Right cardiac atrium (tissue), 5 donors: ENCODE measurements around the gene BRPF3. TPM values are rescaled to one million over a fixed set of nuclear protein-coding genes. Genes with fewer than 3 reads are reported as not detected.

Experiments
- ATAC-seq, 2 donors: fragments of 200-7000 bp; cut with Tn5 transposase; one replicate each; pipeline versions ENCODE4 v1.8.0 to v1.9.1; 2020; ENCODE audit warnings: moderate library complexity in 2 of 2, mild to moderate bottlenecking in 1 of 2
- DNase-seq, 3 donors: peaks; one replicate each; pipeline ENCODE4 v3.0.0-alpha.2; 2020
- H3K27ac ChIP-seq: one replicate; pipeline ENCODE4 v1.5.1; 2013; ENCODE audit warnings: mild to moderate bottlenecking, low read length, control low read depth, moderate library complexity
- H3K27me3 ChIP-seq: one replicate; pipeline ENCODE4 v1.6.1; 2013; ENCODE audit not compliant: control insufficient read depth, insufficient read depth
- H3K4me1 ChIP-seq: one replicate; pipeline ENCODE4 v1.6.1; 2013; ENCODE audit warnings: low read length; ENCODE audit not compliant: control insufficient read depth, insufficient read depth
- H3K4me3 ChIP-seq: one replicate; pipeline ENCODE4 v1.5.1; 2013; ENCODE audit warnings: low read length, control low read depth
- H3K9me3 ChIP-seq: one replicate; pipeline ENCODE4 v1.6.1; 2013; ENCODE audit warnings: low read length; ENCODE audit not compliant: control insufficient read depth
- WGBS: extraction: QIAGEN DNeasy Blood & Tissue Kit; methylation state at CpG from one replicate; pipeline ENCODE4 v1.1.7; 2013; 5-methylcytosine and 5-hydroxymethylcytosine counted together
- intact Hi-C, 4 donors: fragments of 100-400 bp; cut with DNase I; formaldehyde crosslinking; loops; one replicate each; pipeline versions ENCODE4 v1.11.0 to v1.14.0; 2022 to 2023
- polyA plus RNA-seq: library from polyadenylated mRNA; stranded (reverse); fragments of 200-250 nt; gene quantifications from one replicate; pipeline ENCODE4 v1.2.3, GENCODE V29; 2013
- total RNA-seq, 4 donors: library from RNA; stranded (reverse); fragmentation: NEBNext Ultra II Directional; extraction: Animal tissue kit (Norgen Biotek cat#: 25700); gene quantifications; one replicate each; pipeline ENCODE4 v1.2.1, GENCODE V29; 2021
- donor health status: healthy with polysubstance abuse.
- donor health status: DM: no; HTN: yes; CAD: no.
- donor health status: DM: no; HTN: no; CAD: no.
- donor health status: DM: no; HTN: yes; CAD: no; lungs with severe emphysema.
- donor health status: DM: yes; HTN: yes; CAD: no.

Gene BRPF3
- total and polyA plus RNA-seq, 5 donors, result 13.8 to 29.8 (median 23.6) TPM

GRCh38 chr6:36246506-36247268, 50.1 kb downstream of the BRPF3 start:
- DNase-seq (no peak), ATAC-seq (no peak)
- no peaks in the 10 kb centered on the region for H3K9me3 ChIP-seq
- no peak overlapping the region for H3K27ac ChIP-seq
- no peaks in the 10 kb centered on the region for H3K4me1 ChIP-seq
- intact Hi-C loops, result no loop called here
- H3K27me3 ChIP-seq, result no peaks in the 10 kb centered on the region
- no peak overlapping the region for H3K4me3 ChIP-seq
- 90% methylated on average over 22 of the region's 22 CpGs for WGBS

GRCh38 chr6:36247693-36248092, 51.1 kb downstream of the BRPF3 start:
- Histone ChIP-seq H3K4me3 (no peak overlapping the region), H3K4me1 (no peaks in the 10 kb centered on the region), H3K27ac (no peak overlapping the region), H3K27me3 (no peaks in the 10 kb centered on the region), H3K9me3 (no peaks in the 10 kb centered on the region)
- intact Hi-C loops, result no loop called here
- WGBS, result 60% methylated on average over 6 of the region's 6 CpGs
- peak in 1 of 2 donors; percentile 40 for ATAC-seq
- DNase-seq, result no peak

- Histone ChIP-seq H3K27ac (no peak overlapping the region), H3K27me3 (no peaks in the 10 kb centered on the region), H3K4me1 (no peaks in the 10 kb centered on the region), H3K4me3 (no peak overlapping the region), H3K9me3 (no peaks in the 10 kb centered on the region)
- 45% methylated on average over 1 of the region's 1 CpG for WGBS
- DNase-seq (no peak), ATAC-seq (peak in 1 of 2 donors; percentile 37)
- intact Hi-C loops, result no loop called here
Measured at GRCh38 chr6:36248980-36249379, 52.4 kb downstream of the BRPF3 start.

GRCh38 chr6:36249536-36249935, 53.0 kb downstream of the BRPF3 start:
- intact Hi-C loops, result no loop called here
- H3K27ac ChIP-seq, result no peak overlapping the region
- no peaks in the 10 kb centered on the region for H3K27me3 ChIP-seq
- no peak for ATAC-seq
- 71% methylated on average over 5 of the region's 5 CpGs for WGBS
- H3K4me1 ChIP-seq, result no peaks in the 10 kb centered on the region
- H3K4me3 ChIP-seq, result no peak overlapping the region
- no peak for DNase-seq
- H3K9me3 ChIP-seq, result no peaks in the 10 kb centered on the region

GRCh38 chr6:36252005-36252404, 55.5 kb downstream of the BRPF3 start:
- intact Hi-C loops, result no loop called here
- no peaks in the 10 kb centered on the region for H3K27me3 ChIP-seq
- 93% methylated on average over 2 of the region's 2 CpGs for WGBS
- DNase-seq (no peak), ATAC-seq (peak in 1 of 2 donors; percentile 40)
- no peaks in the 10 kb centered on the region for H3K9me3 ChIP-seq
- H3K27ac ChIP-seq, result no peak overlapping the region
- H3K4me3 ChIP-seq, result no peak overlapping the region
- no peaks in the 10 kb centered on the region for H3K4me1 ChIP-seq

GRCh38 chr6:36263390-36264000, 67.0 kb downstream of the BRPF3 start:
- Histone ChIP-seq H3K9me3 (no peaks in the 10 kb centered on the region), H3K27me3 (no peaks in the 10 kb centered on the region), H3K4me1 (no peaks in the 10 kb centered on the region), H3K27ac (no peak overlapping the region), H3K4me3 (no peak overlapping the region)
- ATAC-seq, result no peak
- intact Hi-C loops, result no loop called here
- DNase-seq, result no peak
- 77% methylated on average over 9 of the region's 9 CpGs for WGBS

- Histone ChIP-seq H3K27ac (no peak overlapping the region), H3K9me3 (no peaks in the 10 kb centered on the region), H3K27me3 (no peaks in the 10 kb centered on the region), H3K4me1 (no peaks in the 10 kb centered on the region), H3K4me3 (no peak overlapping the region)
- no peak for ATAC-seq
- intact Hi-C loops, result no loop called here
- no peak for DNase-seq
- WGBS, result 68% methylated on average over 1 of the region's 1 CpG
Measured at GRCh38 chr6:36265744-36266143, 69.2 kb downstream of the BRPF3 start.

- Histone ChIP-seq H3K4me1 (no peaks in the 10 kb centered on the region), H3K27me3 (no peaks in the 10 kb centered on the region), H3K9me3 (no peaks in the 10 kb centered on the region), H3K4me3 (no peak overlapping the region), H3K27ac (no peak overlapping the region)
- no peak for ATAC-seq
- no peak for DNase-seq
- intact Hi-C loops, result no loop called here
- WGBS, result 89% methylated on average over 13 of the region's 13 CpGs
Measured at GRCh38 chr6:36266913-36267644, 70.5 kb downstream of the BRPF3 start.

- no peaks in the 10 kb centered on the region for H3K4me1 ChIP-seq
- H3K4me3 ChIP-seq, result no peak overlapping the region
- H3K27me3 ChIP-seq, result no peaks in the 10 kb centered on the region
- no peak for ATAC-seq
- 91% methylated on average over 4 of the region's 4 CpGs for WGBS
- no peak overlapping the region for H3K27ac ChIP-seq
- H3K9me3 ChIP-seq, result no peaks in the 10 kb centered on the region
- no peak for DNase-seq
- intact Hi-C loops, result no loop called here
Measured at GRCh38 chr6:36267731-36268477, 71.4 kb downstream of the BRPF3 start.

GRCh38 chr6:36268478-36269275, 72.1 kb downstream of the BRPF3 start:
- Histone ChIP-seq H3K4me1 (no peaks in the 10 kb centered on the region), H3K27me3 (no peaks in the 10 kb centered on the region), H3K27ac (no peak overlapping the region), H3K4me3 (no peak overlapping the region), H3K9me3 (no peaks in the 10 kb centered on the region)
- intact Hi-C loops, result no loop called here
- ATAC-seq, result peak; percentile 56
- WGBS, result 53% methylated on average over 12 of the region's 12 CpGs
- DNase-seq, result peak in 2 of 3 donors; percentile 18 to 41
